ENCODE results near the gene WDR36. TPM values are rescaled to one million over a fixed set of nuclear protein-coding genes. Genes with fewer than 3 reads are reported as not detected.

Gene WDR36
- total and polyA plus RNA-seq, 9 of the 15 experiments (the other 6 are each of a cell fraction or from before 2014, with no cell fraction given) = 25.7 to 68.0 (median 41.5) TPM

DNA sequence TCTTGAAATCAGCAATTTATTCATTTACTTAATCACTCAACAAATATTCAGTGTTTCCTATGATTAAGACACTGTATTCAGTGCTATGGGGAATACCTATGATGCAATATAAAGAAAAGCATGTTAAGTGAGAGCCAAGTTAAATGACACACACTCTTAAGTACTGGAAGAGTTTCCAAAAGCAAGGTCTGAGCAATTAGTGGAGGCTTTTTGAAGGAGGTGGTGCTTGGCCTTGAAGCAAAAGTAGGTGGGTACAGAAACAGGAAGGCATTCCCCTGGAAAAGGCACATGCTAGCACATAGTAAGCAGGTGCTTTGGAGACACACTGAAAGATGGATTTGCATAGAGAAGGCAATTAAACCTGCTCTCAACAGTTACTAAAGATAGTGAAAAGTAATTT, 16.6 kb upstream of the WDR36 start:
- Histone ChIP-seq H3K9me3 (replicated peaks; ENCODE audit: control insufficient read depth, insufficient read depth, low read depth, low read length) (no peaks in the 10 kb centered on the region), H3K36me3 (ENCODE audit: control insufficient read depth, insufficient read depth, low read length) (no peaks in the 10 kb centered on the region), H3K79me2 (ENCODE audit: control insufficient read depth, insufficient read depth, low read length) (no peaks in the 10 kb centered on the region), H3K4me2 (ENCODE audit: insufficient read depth, low read length) (no peak overlapping the region), H4K20me1 (replicated peaks; ENCODE audit: control insufficient read depth, insufficient read depth, low read length) (no peaks in the 10 kb centered on the region), H3K9me1 (ENCODE audit: control insufficient read depth, insufficient read depth, low read length) (no peaks in the 10 kb centered on the region), H3K4me3 (no peak overlapping the region), H3K4me1 (replicated peaks in 1 of 2; ENCODE audit: control insufficient read depth in 2 of 2, insufficient read depth in 2 of 2, low read length in 2 of 2) (peaks cover 0 to 8% of the 10 kb centered on the region in 2 experiments; a peak in 3 of 5 replicates), H3K9ac (ENCODE audit: insufficient read depth in 1 of 2, low read depth in 2 of 2, low read length in 2 of 2) (no peak overlapping the region), H3K27me3 (ENCODE audit: control insufficient read depth in 2 of 2, insufficient read depth in 2 of 2, low read length in 2 of 2) (peaks cover 15 to 18% of the 10 kb centered on the region in 2 experiments; a peak in 3 of 5 replicates), H3K27ac (ENCODE audit: extremely low read depth, low read depth, low read length) (no peak overlapping the region), H2AFZ (ENCODE audit: low read depth, low read length) (no peak overlapping the region)
- no TSS peak for BruUV-seq (replicated peaks)
- DNase-seq (ENCODE audit: extremely low read depth in 1 of 4, low spot score in 3 of 4) (no peak), FAIRE-seq (no peak), ATAC-seq (no peak)
- in situ Hi-C loops (cut with MboI) (no loop called here), intact Hi-C loops (cut with micrococcal nuclease) (no loop called here)
- ChIA-PET CTCF (ENCODE audit: low intra/inter-chr PET ratio) (no interaction called here), POLR2A (interaction anchor here (1.1 kb wide), 1 partner anchor 9 kb away, joined by 3 read pairs; no protein-coding TSS in a partner anchor)
- TF ChIP-seq CEBPB (tag; IDR thresholded peaks at IDR 0.05) (peak; percentile 37; the same call in 1 of the 2 replicates), FOXK1 (CRISPR knock-in tag; IDR thresholded peaks at IDR 0.05; ENCODE audit: borderline replicate concordance) (no peak), YY1 (IDR thresholded peaks at IDR 0.05; ENCODE audit: borderline replicate concordance in 1 of 3, control insufficient read depth in 1 of 3, extremely low read depth in 1 of 3, insufficient read depth in 3 of 3, insufficient read length in 1 of 3, insufficient replicate concordance in 2 of 3, low read depth in 1 of 3, low read length in 2 of 3) (no peak), SIX5 (IDR thresholded peaks at IDR 0.05; ENCODE audit: borderline replicate concordance in 1 of 2, insufficient read depth in 1 of 2, low read depth in 1 of 2, low read length in 2 of 2) (no peak), ZNF175 (CRISPR knock-in tag; IDR thresholded peaks at IDR 0.05; ENCODE audit: low read depth) (0 out of 2 replicates have a peak, but pooled peaks have one; percentile 46), POLR2AphosphoS2 (IDR thresholded peaks at IDR 0.05; ENCODE audit: low read length) (no peak), ZNF644 (tag; IDR thresholded peaks at IDR 0.05; ENCODE audit: low read depth) (no peak)
- TF ChIP-seq, protein P1, sequence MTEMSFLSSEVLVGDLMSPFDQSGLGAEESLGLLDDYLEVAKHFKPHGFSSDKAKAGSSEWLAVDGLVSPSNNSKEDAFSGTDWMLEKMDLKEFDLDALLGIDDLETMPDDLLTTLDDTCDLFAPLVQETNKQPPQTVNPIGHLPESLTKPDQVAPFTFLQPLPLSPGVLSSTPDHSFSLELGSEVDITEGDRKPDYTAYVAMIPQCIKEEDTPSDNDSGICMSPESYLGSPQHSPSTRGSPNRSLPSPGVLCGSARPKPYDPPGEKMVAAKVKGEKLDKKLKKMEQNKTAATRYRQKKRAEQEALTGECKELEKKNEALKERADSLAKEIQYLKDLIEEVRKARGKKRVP (CRISPR knock-in tag; IDR thresholded peaks at IDR 0.05) = 0 out of 2 replicates have a peak, but pooled peaks have one; percentile 22
- TF ChIP-seq, protein P2, sequence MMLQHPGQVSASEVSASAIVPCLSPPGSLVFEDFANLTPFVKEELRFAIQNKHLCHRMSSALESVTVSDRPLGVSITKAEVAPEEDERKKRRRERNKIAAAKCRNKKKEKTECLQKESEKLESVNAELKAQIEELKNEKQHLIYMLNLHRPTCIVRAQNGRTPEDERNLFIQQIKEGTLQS (IDR thresholded peaks at IDR 0.05) = peak; percentile 80
- TF ChIP-seq, protein P2 (CRISPR knock-in tag; conservative IDR thresholded peaks at IDR 0.05) = no peak
- TF ChIP-seq, protein P3, sequence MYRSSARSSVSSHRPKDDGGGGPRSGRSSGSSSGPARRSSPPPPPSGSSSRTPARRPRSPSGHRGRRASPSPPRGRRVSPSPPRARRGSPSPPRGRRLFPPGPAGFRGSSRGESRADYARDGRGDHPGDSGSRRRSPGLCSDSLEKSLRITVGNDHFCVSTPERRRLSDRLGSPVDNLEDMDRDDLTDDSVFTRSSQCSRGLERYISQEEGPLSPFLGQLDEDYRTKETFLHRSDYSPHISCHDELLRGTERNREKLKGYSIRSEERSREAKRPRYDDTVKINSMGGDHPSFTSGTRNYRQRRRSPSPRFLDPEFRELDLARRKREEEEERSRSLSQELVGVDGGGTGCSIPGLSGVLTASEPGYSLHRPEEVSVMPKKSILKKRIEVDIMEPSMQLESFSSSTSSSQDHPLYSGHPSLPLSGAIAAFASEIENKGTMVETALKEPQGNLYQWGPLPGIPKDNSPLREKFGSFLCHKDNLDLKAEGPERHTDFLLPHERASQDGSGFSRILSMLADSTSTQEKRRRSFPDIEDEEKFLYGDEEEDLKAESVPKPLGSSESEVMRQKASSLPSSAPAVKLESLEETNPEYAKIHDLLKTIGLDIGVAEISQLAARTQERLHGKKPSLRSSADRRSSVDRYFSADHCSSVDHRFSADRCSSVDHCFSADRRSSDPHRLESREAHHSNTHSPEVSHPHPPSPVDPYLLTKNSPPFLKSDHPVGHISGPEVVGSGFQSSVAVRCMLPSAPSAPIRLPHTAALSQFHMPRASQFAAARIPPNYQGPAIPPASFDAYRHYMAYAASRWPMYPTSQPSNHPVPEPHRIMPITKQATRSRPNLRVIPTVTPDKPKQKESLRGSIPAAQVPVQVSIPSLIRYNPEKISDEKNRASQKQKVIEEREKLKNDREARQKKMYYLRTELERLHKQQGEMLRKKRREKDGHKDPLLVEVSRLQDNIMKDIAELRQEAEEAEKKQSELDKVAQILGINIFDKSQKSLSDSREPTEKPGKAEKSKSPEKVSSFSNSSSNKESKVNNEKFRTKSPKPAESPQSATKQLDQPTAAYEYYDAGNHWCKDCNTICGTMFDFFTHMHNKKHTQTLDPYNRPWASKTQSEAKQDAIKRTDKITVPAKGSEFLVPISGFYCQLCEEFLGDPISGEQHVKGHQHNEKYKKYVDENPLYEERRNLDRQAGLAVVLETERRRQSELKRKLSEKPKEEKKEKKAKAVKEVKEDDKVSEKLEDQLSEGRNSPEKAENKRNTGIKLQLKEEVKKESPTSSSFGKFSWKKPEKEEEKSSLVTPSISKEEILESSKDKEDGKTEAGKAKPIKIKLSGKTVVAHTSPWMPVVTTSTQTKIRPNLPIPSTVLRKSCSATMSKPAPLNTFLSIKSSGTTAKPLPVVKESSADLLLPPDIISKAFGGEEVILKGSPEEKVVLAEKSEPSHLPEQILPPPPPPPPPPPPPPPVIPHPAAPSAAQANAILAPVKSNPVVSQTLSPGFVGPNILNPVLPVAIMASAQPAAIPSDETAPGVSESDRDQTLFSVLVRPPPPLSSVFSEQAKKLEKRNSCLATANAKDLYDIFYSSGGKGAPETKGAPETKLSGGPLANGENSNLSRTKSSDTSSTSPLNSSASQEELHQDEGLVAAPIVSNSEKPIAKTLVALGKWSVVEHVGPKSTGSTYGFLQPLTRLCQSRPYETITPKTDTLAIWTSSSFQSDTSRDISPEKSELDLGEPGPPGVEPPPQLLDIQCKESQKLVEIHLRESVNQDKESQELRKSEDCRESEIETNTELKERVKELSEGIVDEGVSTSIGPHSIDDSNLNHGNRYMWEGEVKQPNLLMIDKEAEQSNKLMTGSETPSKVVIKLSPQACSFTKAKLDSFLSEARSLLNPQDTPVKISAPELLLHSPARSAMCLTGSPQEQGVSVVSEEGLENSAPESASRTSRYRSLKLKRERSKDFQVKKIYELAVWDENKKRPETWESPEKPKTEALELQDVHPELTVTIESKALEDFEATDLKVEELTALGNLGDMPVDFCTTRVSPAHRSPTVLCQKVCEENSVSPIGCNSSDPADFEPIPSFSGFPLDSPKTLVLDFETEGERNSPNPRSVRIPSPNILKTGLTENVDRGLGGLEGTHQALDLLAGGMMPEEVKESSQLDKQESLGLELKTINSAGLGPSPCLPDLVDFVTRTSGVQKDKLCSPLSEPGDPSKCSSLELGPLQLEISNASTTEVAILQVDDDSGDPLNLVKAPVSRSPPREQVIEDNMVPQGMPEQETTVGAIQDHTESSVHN (IDR thresholded peaks at IDR 0.05; ENCODE audit: borderline replicate concordance in 1 of 2, low read depth in 1 of 2) = no peak
